Stimulated activated CD8-positive, alpha-beta memory T cell treated with anti-CD3 and anti-CD28 coated beads, Interleukin-7, amount 100 ng/mL, for 4 hours (primary cell): Measurements from ENCODE around the gene RNF103.
"Not testable (repeated sequence)": the region's sequence is repeated elsewhere in the genome, so short reads cannot be mapped to it uniquely, and the experiment has no call there.

Source experiments
- DNase-seq, 2 donors: peaks; one replicate each; pipeline ENCODE4 v3.0.0-alpha.2; 2020; ENCODE audit warnings: low read depth in 2 of 2

The RNF103 gene

GRCh38 chr2:86625096-86625495, 1.4 kb upstream of the RNF103 start:
- no peak for DNase-seq

GRCh38 chr2:86624267-86624547, 542 bp upstream of the RNF103 start:
- DNase-seq = no peak

- DNase-seq = peak; percentile 7 to 31
Observed at GRCh38 chr2:86623043-86623493, 597 bp downstream of the RNF103 start.

GRCh38 chr2:86622519-86623042, 1.1 kb downstream of the RNF103 start:
- no peak for DNase-seq

GRCh38 chr2:86621280-86621943, 2.3 kb downstream of the RNF103 start:
- no peak for DNase-seq

GRCh38 chr2:86617738-86618137, 5.9 kb downstream of the RNF103 start:
- no peak for DNase-seq

- DNase-seq = no peak
Observed at GRCh38 chr2:86617153-86617552, 6.5 kb downstream of the RNF103 start.

- DNase-seq = no peak
Observed at GRCh38 chr2:86616502-86616901, 7.2 kb downstream of the RNF103 start.

GRCh38 chr2:86615596-86615995, 8.1 kb downstream of the RNF103 start:
- no peak for DNase-seq

GRCh38 chr2:86613515-86613914, 10.2 kb downstream of the RNF103 start:
- no peak for DNase-seq

GRCh38 chr2:86610871-86611270, 12.8 kb downstream of the RNF103 start:
- no peak for DNase-seq

GRCh38 chr2:86608832-86609410, 14.7 kb downstream of the RNF103 start:
- no peak for DNase-seq

GRCh38 chr2:86603905-86604304, 19.8 kb downstream of the RNF103 start:
- no peak for DNase-seq

- no peak for DNase-seq
Observed at GRCh38 chr2:86598966-86599365, 24.7 kb downstream of the RNF103 start.

GRCh38 chr2:86596118-86596517, 27.5 kb downstream of the RNF103 start:
- no peak for DNase-seq

GRCh38 chr2:86593266-86593665, 30.4 kb downstream of the RNF103 start:
- no peak for DNase-seq

GRCh38 chr2:86592547-86593230, 31.0 kb downstream of the RNF103 start:
- DNase-seq = no peak

GRCh38 chr2:86589701-86590100, 34.0 kb downstream of the RNF103 start:
- not testable (repeated sequence) for DNase-seq

- DNase-seq = no peak
Observed at GRCh38 chr2:86584151-86584913, 39.3 kb downstream of the RNF103 start.

- no peak for DNase-seq
Observed at GRCh38 chr2:86580560-86580959, 43.1 kb downstream of the RNF103 start.

GRCh38 chr2:86577817-86578456, 45.7 kb downstream of the RNF103 start:
- DNase-seq = no peak

- no peak for DNase-seq
Observed at GRCh38 chr2:86570059-86570458, 53.6 kb downstream of the RNF103 start.
